ENCODE data around the gene ARHGEF39.

DNA sequence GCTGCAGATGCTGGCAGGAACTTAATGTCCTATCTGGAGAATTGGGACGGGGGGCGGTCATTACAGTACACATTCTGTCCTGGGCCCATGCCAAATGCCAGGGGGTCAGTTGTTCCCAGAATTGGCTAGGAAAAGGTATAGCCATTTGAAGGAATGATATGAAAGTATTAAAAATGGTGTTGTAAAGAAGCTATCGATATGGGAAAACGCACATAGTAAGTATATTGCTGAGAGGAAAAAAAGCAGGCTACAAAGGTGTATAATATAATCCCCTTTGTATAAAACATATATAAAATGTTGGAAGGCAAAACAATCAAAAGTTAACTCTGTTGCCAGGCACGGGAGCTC, 450 bp upstream of the ARHGEF39 start:
- no peak for TF ChIP-seq GLIS3 (CRISPR knock-in tag; IDR thresholded peaks at IDR 0.05)
- TF ChIP-seq RARB (CRISPR knock-in tag; IDR thresholded peaks at IDR 0.05) = no peak
- no peak for TF ChIP-seq ESRRG (CRISPR knock-in tag; IDR thresholded peaks at IDR 0.05)
- no peak for TF ChIP-seq ZFP3 (CRISPR knock-in tag; IDR thresholded peaks at IDR 0.05)
